Type B pancreatic cell (in vitro differentiated cells): ENCODE results near the gene FADS2. TPM values are rescaled to one million over a fixed set of nuclear protein-coding genes. Genes with fewer than 3 reads are reported as not detected.

Source experiments
- DNase-seq: peaks from one replicate; pipeline ENCODE4 v3.0.0; 2021; ENCODE audit warnings: mixed read lengths; ENCODE audit not compliant: unreplicated experiment; ENCODE audit errors: extremely low spot score
- H3K27ac Mint-ChIP-seq: 2 replicates; pipeline ENCODE4 v1.8.0; 2021; ENCODE audit warnings: mild to moderate bottlenecking, mixed read lengths
- H3K27me3 Mint-ChIP-seq: 2 replicates; pipeline ENCODE4 v1.8.0; 2021; ENCODE audit warnings: mixed read lengths
- H3K36me3 Mint-ChIP-seq: 2 replicates; pipeline ENCODE4 v1.8.0; 2021; ENCODE audit warnings: mixed read lengths
- H3K4me1 Mint-ChIP-seq: one replicate; pipeline ENCODE4 v1.8.0; 2021; ENCODE audit warnings: mixed read lengths; ENCODE audit not compliant: unreplicated experiment
- H3K4me3 Mint-ChIP-seq: 2 replicates; pipeline ENCODE4 v1.8.0; 2021; ENCODE audit warnings: mild to moderate bottlenecking, mixed read lengths
- H3K9me3 Mint-ChIP-seq: 2 replicates; pipeline ENCODE4 v1.8.0; 2021; ENCODE audit warnings: mixed read lengths
- CTCF ChIP-seq: fragments of 200-600 bp; sonication (generic); conservative IDR thresholded peaks from 2 replicates; pipeline ENCODE4 v1.5.0; 2021; ENCODE audit warnings: antibody characterized with exemption, mild to moderate bottlenecking
- total RNA-seq: library from RNA; stranded (reverse); gene quantifications from 2 replicates; pipeline ENCODE4 v1.2.1, GENCODE V29; 2021; ENCODE audit warnings: low replicate concordance

The FADS2 gene
- total RNA-seq, 1 donor from 2014 or later: 205 TPM

- Mint-ChIP-seq H3K4me1 (no peaks in the 10 kb centered on the region), H3K27ac (no peak overlapping the region), H3K9me3 (peaks cover 4% of the 10 kb centered on the region), H3K27me3 (no peaks in the 10 kb centered on the region), H3K36me3 (no peaks in the 10 kb centered on the region), H3K4me3 (no peak overlapping the region)
- no peak for DNase-seq
- no peak for TF ChIP-seq CTCF
Observed at GRCh38 chr11:61886643-61887042, 58.5 kb downstream of the FADS2 start.

DNA sequence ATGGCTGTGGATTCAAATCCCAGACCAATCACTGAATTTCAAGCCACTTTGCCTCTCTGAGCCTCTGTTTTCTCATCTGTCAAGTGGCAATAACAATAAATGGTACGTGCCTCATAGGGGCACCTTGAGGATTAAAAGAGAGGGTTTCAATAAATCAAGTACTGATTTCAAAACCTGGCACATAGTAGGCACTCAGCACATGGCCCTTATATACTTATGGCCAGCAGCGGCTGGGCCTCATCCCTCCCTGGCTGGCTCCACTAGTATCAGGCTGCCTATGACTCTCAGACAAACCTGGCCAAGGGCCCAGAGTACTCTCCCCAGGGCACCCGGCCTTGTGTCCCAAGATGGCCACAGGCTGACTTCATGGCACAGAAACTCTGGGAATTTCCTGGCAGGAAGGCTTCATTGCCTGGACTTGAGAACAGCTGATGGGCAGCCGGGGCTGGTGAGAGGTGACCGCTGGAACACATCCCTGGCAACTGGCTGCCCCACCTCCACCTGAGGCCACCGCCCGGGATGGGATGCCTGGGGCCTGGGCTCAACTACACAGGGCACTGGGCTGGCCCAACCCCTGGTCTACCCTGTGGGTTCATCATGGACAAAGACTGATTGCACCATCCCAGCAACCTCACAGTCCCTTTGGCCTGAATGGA lies 59.9 kb downstream of the FADS2 start:
- Mint-ChIP-seq H3K4me1 (no peaks in the 10 kb centered on the region), H3K27ac (no peak overlapping the region), H3K36me3 (no peaks in the 10 kb centered on the region), H3K4me3 (no peak overlapping the region), H3K9me3 (peaks cover 4% of the 10 kb centered on the region), H3K27me3 (no peaks in the 10 kb centered on the region)
- no peak for TF ChIP-seq CTCF
- DNase-seq: no peak

DNA sequence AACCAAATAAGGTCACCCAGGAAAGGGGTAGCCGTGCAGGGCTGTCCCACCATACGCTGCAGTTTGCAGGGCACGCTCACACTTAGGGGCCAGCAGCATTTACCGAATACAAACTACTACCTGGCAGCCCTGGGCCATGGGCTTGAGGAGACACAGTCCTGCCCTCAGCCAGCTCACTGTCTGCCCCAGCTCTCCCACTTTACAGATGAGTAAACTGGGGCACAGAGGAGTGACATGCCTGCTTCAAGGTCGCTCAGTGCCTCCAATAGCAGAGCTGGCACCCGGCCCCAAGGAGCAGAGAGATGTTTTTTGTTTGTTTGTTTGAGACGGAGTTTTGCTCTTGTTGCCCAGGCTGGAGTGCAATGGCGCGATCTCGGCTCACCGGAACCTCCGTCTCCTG lies 60.5 kb downstream of the FADS2 start:
- Mint-ChIP-seq H3K27me3 (no peaks in the 10 kb centered on the region), H3K36me3 (no peaks in the 10 kb centered on the region), H3K27ac (no peak overlapping the region), H3K4me3 (peak overlapping the region; percentile 54), H3K9me3 (peaks cover 4% of the 10 kb centered on the region), H3K4me1 (no peaks in the 10 kb centered on the region)
- DNase-seq: no peak
- no peak for TF ChIP-seq CTCF

DNA sequence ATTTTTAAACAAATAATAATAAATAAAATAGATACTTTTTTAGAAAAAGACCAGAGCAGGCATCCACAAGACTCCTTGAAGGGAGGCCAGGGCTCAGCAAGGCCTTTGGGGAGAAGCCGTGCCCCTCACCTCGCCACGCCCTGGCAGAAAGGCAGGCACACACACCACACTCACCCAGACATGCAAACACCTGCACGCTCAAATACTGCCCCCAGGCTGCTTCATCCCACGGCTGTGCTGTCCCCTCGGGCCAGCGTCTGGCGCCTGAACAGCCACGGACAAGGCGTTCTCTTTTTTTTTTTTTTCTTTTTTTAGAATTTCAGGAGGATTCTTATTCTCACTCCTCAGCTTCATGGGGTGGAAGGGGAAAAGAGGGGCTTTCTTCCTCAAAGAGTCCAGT lies 61.7 kb downstream of the FADS2 start:
- H3K4me1 Mint-ChIP-seq: no peaks in the 10 kb centered on the region
- no peaks in the 10 kb centered on the region for H3K27me3 Mint-ChIP-seq
- H3K9me3 Mint-ChIP-seq: peaks cover 4% of the 10 kb centered on the region
- no peaks in the 10 kb centered on the region for H3K36me3 Mint-ChIP-seq
- H3K27ac Mint-ChIP-seq: no peak overlapping the region
- no peak for DNase-seq
- no peak for TF ChIP-seq CTCF
- H3K4me3 Mint-ChIP-seq: peak overlapping the region; percentile 68

GRCh38 chr11:61890529-61891330 lies 62.6 kb downstream of the FADS2 start:
- H3K4me1 Mint-ChIP-seq: no peaks in the 10 kb centered on the region
- H3K9me3 Mint-ChIP-seq: peaks cover 4% of the 10 kb centered on the region
- TF ChIP-seq CTCF: peak; percentile 29
- H3K36me3 Mint-ChIP-seq: no peaks in the 10 kb centered on the region
- no peak for DNase-seq
- no peak overlapping the region for H3K27ac Mint-ChIP-seq
- peak overlapping the region; percentile 75 for H3K4me3 Mint-ChIP-seq
- no peaks in the 10 kb centered on the region for H3K27me3 Mint-ChIP-seq
